CD4-positive, CD25-positive, alpha-beta regulatory T cell (primary cell): ENCODE measurements around the gene UBE2E2. TPM values are rescaled to one million over a fixed set of nuclear protein-coding genes. Genes with fewer than 3 reads are reported as not detected.

ENCODE experiments used
- ATAC-seq, 2 donors: fragments of 150-1000 bp; cut with Tn5 transposase; one replicate each; pipeline ENCODE4 v1.10.0; 2021; ENCODE audit warnings: low read depth in 2 of 2, moderate number of reproducible peaks in 2 of 2, moderate library complexity in 1 of 2
- DNase-seq, 3 donors: peaks; one replicate each; pipeline versions ENCODE4 v3.0.0 to v3.0.0-alpha.2; 2012 to 2022; ENCODE audit warnings: mixed read lengths in 1 of 3
- H3K27ac ChIP-seq: one replicate; pipeline ENCODE4 v1.7.0; 2013; ENCODE audit warnings: mild to moderate bottlenecking, low read length; ENCODE audit not compliant: insufficient read depth, poor library complexity, severe bottlenecking
- H3K27me3 ChIP-seq: one replicate; pipeline ENCODE4 v1.7.0; 2013; ENCODE audit warnings: low read length; ENCODE audit not compliant: control insufficient read depth, insufficient read depth
- H3K36me3 ChIP-seq: one replicate; pipeline ENCODE4 v1.7.0; 2013; ENCODE audit warnings: mild to moderate bottlenecking, low read length, moderate library complexity; ENCODE audit not compliant: control insufficient read depth, insufficient read depth
- H3K4me1 ChIP-seq: 2 replicates; pipeline ENCODE4 v1.7.0; 2013; ENCODE audit warnings: mild to moderate bottlenecking, low read length; ENCODE audit not compliant: insufficient read depth, control insufficient read depth, poor library complexity, severe bottlenecking
- H3K4me3 ChIP-seq: one replicate; pipeline ENCODE4 v1.7.0; 2013; ENCODE audit warnings: low read depth, mild to moderate bottlenecking, low read length, moderate library complexity
- H3K9me3 ChIP-seq, 2 experiments: 1 replicate in 1 of 2; 2 replicates in 1 of 2; pipeline ENCODE4 v1.7.0; 2013; ENCODE audit warnings: low read length in 2 of 2, mild to moderate bottlenecking in 1 of 2, moderate library complexity in 1 of 2; ENCODE audit not compliant: control insufficient read depth in 2 of 2
- H3K27ac Mint-ChIP-seq, 3 donors: one replicate each; pipeline ENCODE4 v1.8.0; 2020 to 2022; ENCODE audit warnings: mild to moderate bottlenecking in 3 of 3, mixed read lengths in 3 of 3, moderate library complexity in 2 of 3
- H3K27me3 Mint-ChIP-seq: one replicate; pipeline ENCODE4 v1.8.0; 2022; ENCODE audit warnings: mild to moderate bottlenecking, mixed read lengths
- H3K36me3 Mint-ChIP-seq: one replicate; pipeline ENCODE4 v1.8.0; 2020; ENCODE audit warnings: mixed read lengths
- H3K4me1 Mint-ChIP-seq, 4 donors: one replicate each; pipeline ENCODE4 v1.8.0; 2020 to 2022; ENCODE audit warnings: mixed read lengths in 4 of 4, mild to moderate bottlenecking in 1 of 4
- H3K4me3 Mint-ChIP-seq, 4 donors: one replicate each; pipeline ENCODE4 v1.8.0; 2020 to 2022; ENCODE audit warnings: mild to moderate bottlenecking in 4 of 4, mixed read lengths in 4 of 4, moderate library complexity in 3 of 4
- H3K9me3 Mint-ChIP-seq, 7 donors: one replicate each; pipeline ENCODE4 v1.8.0; 2020 to 2022; ENCODE audit warnings: mixed read lengths in 7 of 7, mild to moderate bottlenecking in 3 of 7, moderate library complexity in 2 of 7
- polyA plus RNA-seq, 4 donors: library from polyadenylated mRNA; unstranded; fragments of 300-500 nt; fragmentation: Illumina TruSeq; gene quantifications; one replicate each; pipeline ENCODE4 v1.2.3, GENCODE V29; 2021
- total RNA-seq: library from RNA; stranded (reverse); gene quantifications from one replicate; pipeline ENCODE4 v1.2.3, GENCODE V29; 2022

UBE2E2 gene
- total and polyA plus RNA-seq, 5 donors from 2014 or later = 0.81 to 9.6 (median 1.8) TPM

DNA sequence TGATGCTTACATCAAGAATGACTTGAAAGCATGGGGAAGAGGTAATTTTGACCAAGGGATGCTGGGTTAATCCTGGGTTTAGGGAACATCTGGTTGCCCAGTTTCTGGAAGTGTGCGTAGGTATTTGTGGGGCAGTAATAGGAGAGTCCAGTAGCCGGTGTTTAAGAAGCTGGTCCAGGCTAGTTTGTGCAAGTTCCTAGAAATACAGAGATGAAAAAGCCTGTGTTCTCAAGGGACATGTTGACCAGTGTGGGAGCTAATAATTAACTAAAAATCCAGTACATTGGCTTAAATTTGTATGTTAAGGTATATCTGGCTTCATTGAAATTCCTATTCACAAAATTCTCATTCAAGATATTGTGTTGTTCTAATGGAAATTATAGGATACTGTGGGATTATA lies 51.2 kb downstream of the UBE2E2 start:
- DNase-seq (no peak), ATAC-seq (no peak)
- H3K4me3 Mint-ChIP-seq = no peak overlapping the region
- H3K9me3 Mint-ChIP-seq = peaks cover 0 to 6% (median 0%) of the 10 kb centered on the region in 7 donors
- no peak overlapping the region for H3K27ac ChIP-seq
- no peaks in the 10 kb centered on the region for H3K36me3 ChIP-seq
- no peaks in the 10 kb centered on the region for H3K9me3 ChIP-seq
- peaks cover 0 to 18% (median 3%) of the 10 kb centered on the region in 4 donors for H3K4me1 Mint-ChIP-seq
- no peaks in the 10 kb centered on the region for H3K27me3 Mint-ChIP-seq
- H3K36me3 Mint-ChIP-seq = no peaks in the 10 kb centered on the region
- no peak overlapping the region for H3K27ac Mint-ChIP-seq
- no peak overlapping the region for H3K4me3 ChIP-seq
- no peaks in the 10 kb centered on the region for H3K27me3 ChIP-seq
- H3K4me1 ChIP-seq = no peaks in the 10 kb centered on the region

DNA sequence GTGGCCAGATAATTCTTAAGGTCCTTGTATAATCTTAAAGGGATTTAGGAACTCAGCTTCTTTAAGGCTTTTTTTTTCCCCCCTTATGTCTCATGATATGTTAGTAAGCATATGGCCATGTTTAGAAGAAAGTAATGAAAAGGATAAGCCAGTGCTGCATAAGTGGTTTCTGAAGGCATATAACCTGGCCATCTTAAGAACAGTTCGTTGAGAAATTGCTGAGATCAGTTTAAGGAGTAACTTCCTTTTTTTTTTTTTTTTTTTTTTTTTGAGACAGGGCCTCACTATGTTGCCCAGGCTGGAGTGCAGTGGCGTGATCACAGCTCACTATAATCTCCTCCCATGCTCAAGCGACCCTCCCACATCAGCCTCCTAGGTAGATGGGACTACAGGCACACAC lies 51.7 kb downstream of the UBE2E2 start:
- H3K4me3 Mint-ChIP-seq = no peak overlapping the region
- H3K27me3 Mint-ChIP-seq = no peaks in the 10 kb centered on the region
- no peak overlapping the region for H3K27ac ChIP-seq
- DNase-seq (no peak), ATAC-seq (no peak)
- H3K36me3 ChIP-seq = no peaks in the 10 kb centered on the region
- no peaks in the 10 kb centered on the region for H3K27me3 ChIP-seq
- peaks cover 0 to 6% (median 0%) of the 10 kb centered on the region in 7 donors for H3K9me3 Mint-ChIP-seq
- peaks cover 0 to 15% (median 3%) of the 10 kb centered on the region in 4 donors for H3K4me1 Mint-ChIP-seq
- no peak overlapping the region for H3K4me3 ChIP-seq
- no peaks in the 10 kb centered on the region for H3K4me1 ChIP-seq
- H3K36me3 Mint-ChIP-seq = no peaks in the 10 kb centered on the region
- H3K9me3 ChIP-seq = no peaks in the 10 kb centered on the region
- no peak overlapping the region for H3K27ac Mint-ChIP-seq

DNA sequence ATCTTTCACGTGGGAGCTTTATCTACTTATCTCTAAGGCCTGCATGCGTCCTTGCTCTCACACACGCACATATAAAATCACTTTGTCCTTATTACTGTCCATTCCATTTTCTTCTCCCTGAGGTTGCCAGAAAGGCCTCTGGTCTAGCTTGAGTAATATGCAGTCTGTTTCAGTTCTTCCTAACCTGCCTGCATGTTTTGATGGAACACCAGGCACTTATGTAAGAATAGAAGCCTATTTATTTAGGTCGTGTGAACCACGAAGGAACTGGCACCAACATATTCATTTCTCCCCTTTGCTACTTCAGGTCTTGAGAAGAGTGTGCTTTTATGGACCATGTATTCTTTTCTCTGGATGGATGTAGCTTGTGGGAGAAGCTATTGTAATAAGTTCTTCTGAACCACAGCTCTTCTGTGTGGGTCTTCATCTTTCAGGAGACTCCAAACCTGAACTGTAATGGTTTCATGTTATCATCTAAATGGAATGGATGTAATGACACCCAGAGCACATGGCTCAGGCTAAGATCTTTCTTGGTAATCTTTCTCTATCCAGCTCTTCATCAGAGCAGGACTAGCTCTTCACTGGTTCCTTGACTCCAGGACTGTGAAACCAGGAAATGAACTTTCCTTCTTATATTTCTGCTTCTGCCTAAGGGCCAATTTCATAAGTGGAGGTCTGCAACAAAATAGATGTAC lies 53.8 kb downstream of the UBE2E2 start:
- no peak for DNase-seq
- Histone ChIP-seq H3K4me1 (no peaks in the 10 kb centered on the region), H3K4me3 (no peak overlapping the region), H3K27ac (no peak overlapping the region), H3K36me3 (no peaks in the 10 kb centered on the region), H3K9me3 (no peaks in the 10 kb centered on the region), H3K27me3 (no peaks in the 10 kb centered on the region)
- Mint-ChIP-seq H3K27me3 (no peaks in the 10 kb centered on the region), H3K4me3 (no peak overlapping the region), H3K27ac (no peak overlapping the region), H3K4me1 (peaks cover 0 to 6% (median 2%) of the 10 kb centered on the region in 4 donors), H3K36me3 (no peaks in the 10 kb centered on the region), H3K9me3 (peaks cover 0 to 4% (median 2%) of the 10 kb centered on the region in 7 donors)
- ATAC-seq = no peak

DNA sequence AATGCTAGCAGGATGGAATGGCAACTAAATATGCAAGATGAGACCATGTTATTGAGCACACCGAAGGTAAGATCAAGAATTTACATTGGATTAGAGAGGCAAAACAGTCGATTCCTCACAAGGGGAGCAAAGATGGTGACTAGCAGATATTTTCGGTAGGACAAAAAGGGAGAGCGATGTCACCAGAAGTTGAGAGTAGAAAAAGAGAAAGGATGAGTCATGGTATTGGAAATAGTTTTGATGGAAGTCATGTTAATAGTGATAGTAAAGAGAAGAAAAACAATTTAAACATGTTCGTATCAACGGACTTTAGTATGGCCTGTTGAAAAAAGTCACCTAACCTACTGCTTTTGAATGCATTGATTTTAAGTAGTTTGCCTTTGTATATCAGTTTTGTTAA lies 55.0 kb downstream of the UBE2E2 start:
- no peak overlapping the region for H3K4me3 Mint-ChIP-seq
- no peak for ATAC-seq

DNA sequence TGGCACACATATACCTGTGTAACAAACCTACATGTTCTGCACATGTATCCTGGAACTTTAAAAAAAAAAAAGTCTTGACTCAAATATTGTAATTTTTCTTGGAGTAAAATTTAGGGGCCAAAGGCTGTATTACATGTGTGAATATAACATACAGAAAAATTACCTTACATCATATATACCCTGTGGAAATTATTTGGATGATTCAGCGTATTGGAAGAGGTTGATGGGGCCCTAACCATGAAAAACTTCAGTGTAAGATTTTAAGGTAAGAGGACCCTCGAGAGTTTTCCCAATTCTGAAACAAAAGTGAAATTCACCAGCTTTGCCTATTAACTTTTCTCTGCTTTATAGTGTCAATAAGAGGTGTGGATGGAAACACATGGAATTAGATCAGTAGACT lies 56.4 kb downstream of the UBE2E2 start:
- H3K27me3 Mint-ChIP-seq = no peaks in the 10 kb centered on the region

More for the DNA sequence above, 55.0 kb downstream of the UBE2E2 start:
- Mint-ChIP-seq H3K27ac (no peak overlapping the region), H3K27me3 (no peaks in the 10 kb centered on the region), H3K9me3 (peaks cover 0 to 4% (median 2%) of the 10 kb centered on the region in 7 donors), H3K36me3 (no peaks in the 10 kb centered on the region), H3K4me1 (peaks cover 0 to 6% (median 2%) of the 10 kb centered on the region in 4 donors)
- Histone ChIP-seq H3K4me3 (no peak overlapping the region), H3K9me3 (no peaks in the 10 kb centered on the region), H3K4me1 (no peaks in the 10 kb centered on the region), H3K27ac (no peak overlapping the region), H3K27me3 (no peaks in the 10 kb centered on the region), H3K36me3 (no peaks in the 10 kb centered on the region)
- DNase-seq = no peak

DNA sequence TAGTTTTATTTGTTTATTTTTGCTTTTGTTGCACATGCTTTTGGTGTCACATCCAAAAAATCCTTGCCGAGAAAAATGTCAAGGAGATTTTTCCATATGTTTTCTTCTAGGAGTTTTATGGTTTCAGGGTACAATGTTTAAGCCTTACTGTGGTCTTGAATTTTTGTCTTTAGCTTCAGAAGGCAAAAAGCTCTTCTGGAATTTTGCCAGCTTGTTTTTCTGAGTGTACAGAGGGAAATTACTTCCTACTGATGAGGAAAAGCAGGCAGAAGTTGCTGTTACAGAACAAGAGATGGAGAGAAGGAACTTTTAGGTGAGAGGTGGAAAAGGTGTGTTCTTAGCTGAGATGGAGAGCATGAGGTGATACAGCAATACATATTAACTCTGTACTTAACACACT lies 59.6 kb downstream of the UBE2E2 start:
- Mint-ChIP-seq H3K4me1 (peaks cover 0 to 5% (median under 1%) of the 10 kb centered on the region in 4 donors), H3K36me3 (no peaks in the 10 kb centered on the region), H3K4me3 (no peak overlapping the region), H3K9me3 (peaks cover 2 to 6% (median 5%) of the 10 kb centered on the region in 7 donors), H3K27me3 (no peaks in the 10 kb centered on the region), H3K27ac (no peak overlapping the region)
- H3K27ac ChIP-seq = no peak overlapping the region
- no peaks in the 10 kb centered on the region for H3K4me1 ChIP-seq
- no peaks in the 10 kb centered on the region for H3K27me3 ChIP-seq
- ATAC-seq (no peak), DNase-seq (no peak)
- no peaks in the 10 kb centered on the region for H3K36me3 ChIP-seq
- no peaks in the 10 kb centered on the region for H3K9me3 ChIP-seq
- H3K4me3 ChIP-seq = no peak overlapping the region

More for the DNA sequence above, 56.4 kb downstream of the UBE2E2 start:
- Mint-ChIP-seq H3K36me3 (no peaks in the 10 kb centered on the region), H3K9me3 (peaks cover 0 to 4% (median 1%) of the 10 kb centered on the region in 7 donors), H3K4me1 (peaks cover 0 to 1% (median under 1%) of the 10 kb centered on the region in 4 donors), H3K4me3 (no peak overlapping the region), H3K27ac (no peak overlapping the region)
- H3K27me3 ChIP-seq = no peaks in the 10 kb centered on the region
- no peaks in the 10 kb centered on the region for H3K9me3 ChIP-seq
- no peak for DNase-seq
- no peaks in the 10 kb centered on the region for H3K36me3 ChIP-seq
- no peak for ATAC-seq
- no peak overlapping the region for H3K27ac ChIP-seq
- H3K4me3 ChIP-seq = no peak overlapping the region
- H3K4me1 ChIP-seq = no peaks in the 10 kb centered on the region

DNA sequence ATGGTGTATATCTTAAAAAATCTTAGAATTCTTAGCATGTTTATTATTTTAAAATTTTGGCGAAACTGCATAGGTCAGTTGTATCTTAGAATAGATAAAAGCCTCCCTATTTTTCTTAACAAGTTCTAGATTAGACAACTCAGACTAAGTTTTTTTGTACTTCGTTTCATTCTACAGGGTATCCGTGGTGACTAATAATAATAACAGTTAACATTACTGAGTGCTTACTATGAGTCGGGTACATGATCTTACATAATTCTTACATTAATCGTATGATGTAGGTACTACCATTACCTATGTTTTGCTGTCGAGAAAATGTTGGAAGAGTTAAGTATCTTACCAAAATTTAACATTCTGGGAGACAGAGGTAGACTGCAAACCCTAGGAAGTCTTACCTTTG lies 60.7 kb downstream of the UBE2E2 start:
- Mint-ChIP-seq H3K4me1 (peaks cover 0 to 5% (median under 1%) of the 10 kb centered on the region in 4 donors), H3K27ac (no peak overlapping the region), H3K9me3 (peaks cover 0 to 6% (median 5%) of the 10 kb centered on the region in 7 donors), H3K4me3 (no peak overlapping the region), H3K36me3 (no peaks in the 10 kb centered on the region), H3K27me3 (no peaks in the 10 kb centered on the region)
- Histone ChIP-seq H3K4me3 (no peak overlapping the region), H3K9me3 (no peaks in the 10 kb centered on the region), H3K36me3 (no peaks in the 10 kb centered on the region), H3K27me3 (no peaks in the 10 kb centered on the region), H3K4me1 (no peaks in the 10 kb centered on the region), H3K27ac (no peak overlapping the region)
- no peak for DNase-seq
- no peak for ATAC-seq

DNA sequence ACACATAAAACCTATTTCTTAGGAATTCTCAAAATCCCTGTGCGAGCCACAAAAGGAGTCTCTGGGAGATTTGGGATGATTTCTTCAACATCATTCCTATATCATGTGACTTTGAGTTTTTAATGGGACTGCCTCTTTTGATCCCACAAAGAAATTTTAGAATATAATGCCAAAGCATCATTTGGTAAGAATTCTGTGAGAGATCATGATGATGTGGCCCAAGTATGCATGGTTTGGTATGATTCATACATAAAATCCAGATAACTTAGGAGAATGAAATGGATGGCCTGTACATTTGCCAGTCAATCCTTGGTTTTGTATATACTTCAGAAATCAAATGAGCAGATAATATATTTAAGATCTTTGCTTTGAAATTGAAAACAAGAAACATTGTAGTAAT lies 61.3 kb downstream of the UBE2E2 start:
- Mint-ChIP-seq H3K27me3 (no peaks in the 10 kb centered on the region), H3K9me3 (peaks cover 0 to 6% (median 5%) of the 10 kb centered on the region in 7 donors), H3K27ac (no peak overlapping the region), H3K4me3 (no peak overlapping the region), H3K4me1 (peaks cover 0 to 5% (median under 1%) of the 10 kb centered on the region in 4 donors), H3K36me3 (no peaks in the 10 kb centered on the region)
- ATAC-seq = no peak
- H3K9me3 ChIP-seq = no peaks in the 10 kb centered on the region
- H3K36me3 ChIP-seq = no peaks in the 10 kb centered on the region
- no peak overlapping the region for H3K4me3 ChIP-seq
- no peaks in the 10 kb centered on the region for H3K4me1 ChIP-seq
- DNase-seq = no peak
- no peaks in the 10 kb centered on the region for H3K27me3 ChIP-seq
- no peak overlapping the region for H3K27ac ChIP-seq
